NCI-H345 treated with DMSO at 0.1 percent for 48 hours (cell line): ENCODE data around the gene PGAM5.

Experiments
- DNase-seq: peaks from one replicate; lab custom pipeline; 2025; ENCODE audit not compliant: unreplicated experiment; lab: John Stamatoyannopoulos, UW

The PGAM5 gene

DNA sequence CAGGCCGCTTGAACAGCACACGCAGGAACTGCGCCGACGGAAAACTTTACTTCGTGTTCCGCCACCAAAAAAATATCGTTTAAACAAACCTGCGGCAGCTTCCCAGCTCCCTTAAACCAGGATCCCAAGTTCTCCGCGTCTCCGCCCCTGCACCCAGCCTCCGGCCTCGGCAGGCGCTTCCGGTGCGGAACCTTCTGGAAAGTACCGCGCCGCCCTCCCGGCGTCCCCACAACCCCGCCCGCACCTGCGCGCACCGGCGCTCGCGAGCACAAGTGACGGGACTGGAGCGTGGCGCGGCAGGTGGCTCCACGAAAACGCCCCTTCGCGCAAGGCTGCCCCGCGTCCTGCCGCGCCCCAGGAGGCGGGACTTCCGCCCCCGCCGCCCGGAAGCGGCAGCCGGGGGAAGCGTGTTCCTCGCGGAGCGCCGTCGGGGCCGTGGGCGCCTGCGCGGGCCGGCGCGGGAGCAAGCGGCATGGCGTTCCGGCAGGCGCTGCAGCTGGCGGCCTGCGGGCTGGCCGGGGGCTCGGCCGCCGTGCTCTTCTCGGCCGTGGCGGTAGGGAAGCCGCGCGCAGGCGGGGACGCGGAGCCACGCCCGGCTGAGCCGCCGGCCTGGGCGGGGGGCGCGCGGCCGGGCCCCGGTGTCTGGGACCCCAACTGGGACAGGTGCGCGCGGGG lies at the start of gene PGAM5:
PGAM5 (plus strand) TSS at position 438 of the 675 bp plus-strand sequence; CDS start at position 473, 35 bp downstream.
- peak; percentile 62 for DNase-seq

- no peak for DNase-seq
These were observed 49.6 kb upstream of the PGAM5 start for GRCh38 chr12:132660996-132661395.

DNA sequence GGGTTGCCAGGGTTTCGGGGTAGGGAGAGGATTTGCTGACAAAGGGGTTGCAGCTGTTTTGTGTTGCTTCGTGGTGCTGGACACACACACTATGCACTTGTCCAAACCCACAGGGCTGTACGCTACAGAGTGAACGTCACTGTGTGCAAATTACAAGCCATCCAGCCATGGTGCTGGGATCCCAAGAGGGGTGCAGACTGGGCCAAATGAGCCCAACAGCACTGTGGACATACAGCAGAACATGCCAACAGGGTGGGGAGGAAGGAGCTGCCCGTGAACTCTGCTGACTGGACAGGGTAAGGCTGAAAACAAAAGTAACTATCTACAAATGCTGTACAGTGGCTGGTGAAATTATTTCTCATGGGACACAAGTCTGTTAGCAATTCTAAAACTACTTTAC lies 48.7 kb upstream of the PGAM5 start:
- no peak for DNase-seq

GRCh38 chr12:132662901-132663755 lies 47.5 kb upstream of the PGAM5 start:
- DNase-seq, result no peak

- no peak for DNase-seq
These were observed 46.2 kb upstream of the PGAM5 start for GRCh38 chr12:132664206-132665148.

DNA sequence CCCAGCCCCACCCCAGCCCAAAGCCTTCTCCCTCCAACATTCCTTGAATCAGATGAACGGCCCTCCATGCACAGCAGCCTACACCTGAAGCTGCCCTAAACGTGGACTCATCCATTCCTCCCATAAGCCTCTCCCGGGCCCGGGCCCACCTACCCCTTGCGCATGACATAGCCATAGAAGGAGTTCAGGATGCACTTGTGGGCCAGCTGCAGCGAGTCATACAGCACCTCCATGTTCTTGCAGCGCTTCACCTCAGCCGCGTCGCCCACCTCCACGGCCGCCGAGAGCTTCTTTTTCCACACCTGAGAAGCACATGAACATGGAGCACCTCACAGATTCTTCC lies 45.5 kb upstream of the PGAM5 start:
- no peak for DNase-seq

GRCh38 chr12:132665794-132666193 lies 44.8 kb upstream of the PGAM5 start:
- DNase-seq, result no peak

DNA sequence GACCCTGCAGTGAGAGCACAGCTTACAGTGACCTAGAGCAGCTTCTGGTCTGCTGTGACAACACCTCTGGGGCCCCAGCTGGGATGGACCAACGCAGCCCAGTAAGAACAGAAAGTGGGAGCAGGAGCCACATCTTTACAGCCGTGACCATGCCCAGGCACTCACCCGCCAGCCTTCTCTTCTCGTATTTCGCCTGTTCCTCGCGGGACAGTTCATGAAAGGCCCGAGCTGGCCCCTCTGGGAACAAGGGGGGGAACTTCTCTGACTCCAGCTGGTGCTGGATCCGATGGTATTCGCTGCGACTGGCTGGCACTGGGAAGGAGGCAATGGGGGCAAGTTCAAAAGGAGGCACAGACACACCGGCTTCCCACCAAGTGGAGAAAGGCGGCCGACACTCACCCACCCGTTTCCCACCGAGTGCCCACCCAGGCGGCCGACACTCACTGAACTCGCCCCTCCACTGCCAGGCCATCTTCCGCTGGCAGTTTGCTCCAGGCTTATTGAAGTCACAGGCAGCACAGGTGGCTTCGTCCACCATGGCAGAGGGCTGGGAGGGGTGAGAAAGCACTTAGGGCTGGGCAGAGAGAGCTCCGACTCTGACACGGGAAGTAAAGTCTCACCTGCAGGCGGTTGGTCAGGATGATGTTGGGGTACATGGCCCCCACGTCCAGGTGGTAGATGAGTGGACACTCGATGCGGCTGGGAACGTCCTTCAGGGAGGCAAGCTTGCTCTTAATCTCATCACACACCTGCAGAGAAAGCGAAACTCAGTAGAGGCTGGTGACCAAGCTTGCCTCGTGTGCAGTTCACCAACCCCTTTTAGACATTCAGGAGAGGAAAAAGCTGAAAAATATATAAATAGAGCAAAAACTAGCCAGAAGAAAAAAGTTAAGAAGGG lies 42.2 kb upstream of the PGAM5 start:
- no peak for DNase-seq

GRCh38 chr12:132669166-132669879 lies 41.3 kb upstream of the PGAM5 start:
- no peak for DNase-seq

DNA sequence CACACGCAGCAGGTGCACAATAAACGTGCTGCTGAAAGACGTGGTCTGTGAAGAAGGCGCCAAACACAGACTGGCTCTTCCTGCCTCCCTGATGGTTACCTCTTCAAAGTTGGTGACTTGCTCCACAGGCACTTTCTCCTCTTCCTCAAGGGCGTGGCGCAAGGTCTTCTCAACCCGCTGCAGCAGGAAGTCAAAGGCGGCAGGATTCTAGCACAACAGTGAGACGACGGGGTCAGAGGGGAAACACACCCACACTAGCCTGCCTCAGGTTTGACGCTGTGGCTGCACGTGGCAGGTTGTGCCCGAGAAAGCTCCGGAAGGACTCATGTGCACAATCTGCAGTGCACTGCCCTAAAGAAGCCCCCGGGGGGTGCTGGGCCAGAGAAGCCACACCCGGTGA lies 38.5 kb upstream of the PGAM5 start:
- DNase-seq, result no peak

- DNase-seq, result no peak
These were observed 38.0 kb upstream of the PGAM5 start for GRCh38 chr12:132672678-132673077.

- no peak for DNase-seq
These were observed 37.1 kb upstream of the PGAM5 start for GRCh38 chr12:132673288-132674179.

GRCh38 chr12:132674561-132674960 lies 36.1 kb upstream of the PGAM5 start:
- DNase-seq, result no peak

GRCh38 chr12:132675757-132676432 lies 34.7 kb upstream of the PGAM5 start:
- no peak for DNase-seq

DNA sequence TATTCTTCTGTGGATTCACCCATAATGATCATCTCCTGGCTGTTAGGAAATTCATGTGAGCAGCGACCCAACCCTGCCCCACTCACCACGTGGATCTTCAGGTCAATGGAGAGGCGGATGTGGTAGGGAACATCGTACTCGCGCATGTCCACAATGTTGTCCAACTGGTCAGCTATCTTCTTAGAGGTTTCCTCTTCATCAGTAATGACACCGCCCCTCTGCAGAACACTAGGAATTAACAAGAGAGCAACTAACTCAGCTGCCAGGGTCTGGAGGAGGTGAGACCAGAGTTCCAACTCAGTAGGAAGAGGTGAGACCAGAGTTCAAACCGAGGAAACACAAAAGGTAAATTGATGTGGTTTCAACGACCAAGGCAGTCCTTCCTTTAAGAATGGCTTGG lies 33.1 kb upstream of the PGAM5 start:
- DNase-seq, result no peak

DNA sequence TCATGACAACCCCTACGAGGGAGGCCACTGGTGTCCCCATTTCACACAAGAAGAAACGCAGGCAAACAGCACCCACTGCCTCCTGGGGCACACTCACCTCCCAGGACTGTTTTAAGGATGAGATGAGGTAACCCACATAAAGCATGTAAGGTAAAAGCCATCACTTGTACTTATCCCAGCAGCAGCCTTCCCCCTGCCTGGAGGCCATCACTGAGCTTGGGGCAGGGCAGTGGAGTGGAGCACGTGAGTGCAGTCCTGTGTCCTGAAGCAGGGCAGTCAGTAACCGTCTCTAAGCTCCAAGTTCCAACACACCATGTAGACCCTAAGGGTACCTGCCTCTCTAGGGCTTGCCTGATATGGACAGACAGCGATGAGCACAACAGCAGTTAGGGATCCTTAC lies 25.2 kb upstream of the PGAM5 start:
- no peak for DNase-seq

DNA sequence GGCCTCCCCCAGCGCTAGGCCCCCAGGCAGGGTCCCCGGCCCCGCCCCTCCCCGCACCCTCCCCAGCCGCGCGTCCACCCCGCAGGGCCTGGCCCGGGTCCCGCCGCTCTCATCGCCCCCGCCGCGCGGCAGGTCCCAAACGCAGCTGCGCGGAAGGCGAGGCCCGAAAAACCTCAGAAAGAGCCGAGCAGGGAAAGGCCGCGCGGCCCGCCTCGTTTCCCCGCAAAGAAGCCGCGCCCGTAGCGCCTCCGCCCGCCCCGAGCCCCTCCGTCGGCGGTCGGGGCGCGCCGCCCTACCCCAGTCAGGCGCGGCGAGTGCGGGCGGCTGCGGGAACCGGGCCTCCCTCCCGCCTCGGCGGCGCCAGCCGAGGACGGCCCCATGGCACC lies 23.8 kb upstream of the PGAM5 start:
- DNase-seq, result no peak
